Sigmoid colon (tissue), 7 donors: Measurements from ENCODE around the gene HIVEP3. TPM values are rescaled to one million over a fixed set of nuclear protein-coding genes. Genes with fewer than 3 reads are reported as not detected.

Experiments used
- DNase-seq: peaks from one replicate; pipeline ENCODE4 v3.0.0-alpha.2; 2019
- H3K27ac ChIP-seq, 4 donors: fragments of 200-600 bp; sonication (generic); one replicate each; pipeline ENCODE4 v1.5.1; 2016 to 2019; ENCODE audit warnings: mild to moderate bottlenecking in 1 of 4
- H3K27me3 ChIP-seq, 3 donors: fragments of 200-600 bp; sonication (generic); one replicate each; pipeline ENCODE4 v1.5.1; 2019; ENCODE audit warnings: mild to moderate bottlenecking in 1 of 3
- H3K36me3 ChIP-seq, 4 donors: fragments of 200-600 bp; sonication (generic); one replicate each; pipeline ENCODE4 v1.5.1; 2016 to 2019
- H3K4me1 ChIP-seq, 4 donors: fragments of 200-600 bp; sonication (generic); one replicate each; pipeline ENCODE4 v1.5.1; 2017 to 2019
- H3K4me3 ChIP-seq, 4 donors: fragments of 200-600 bp; sonication (generic); one replicate each; pipeline ENCODE4 v1.5.1; 2017 to 2019; ENCODE audit warnings: mild to moderate bottlenecking in 2 of 4, moderate library complexity in 1 of 4
- H3K9me3 ChIP-seq, 4 donors: fragments of 200-600 bp in 3 of 4; sonication (generic) in 3 of 4; one replicate each; pipeline versions ENCODE4 v1.5.1 to v1.6.1; 2013 to 2019
- EP300 ChIP-seq, 4 donors: sonication (generic); formaldehyde crosslinking; IDR thresholded peaks; one replicate each; pipeline ENCODE4 v1.6.1; 2017; ENCODE audit warnings: antibody characterized with exemption in 4 of 4
- POLR2A ChIP-seq, 2 donors: fragments of 450-650 bp; IDR thresholded peaks; one replicate each; pipeline ENCODE4 v1.6.1; 2016; ENCODE audit warnings: antibody characterized with exemption in 2 of 2, mild to moderate bottlenecking in 2 of 2, moderate library complexity in 2 of 2
- POLR2AphosphoS5 ChIP-seq, 4 donors: sonication (generic); formaldehyde crosslinking; IDR thresholded peaks; one replicate each; pipeline ENCODE4 v1.6.1; 2017; ENCODE audit warnings: antibody characterized with exemption in 4 of 4
- WGBS, 2 donors: extraction: QIAGEN DNeasy Blood & Tissue Kit; methylation state at CpG; one replicate each; pipeline ENCODE4 v1.1.7; 2013; 5-methylcytosine and 5-hydroxymethylcytosine counted together
- intact Hi-C: fragments of 100-400 bp; cut with DNase I; formaldehyde crosslinking; loops from one replicate; pipeline ENCODE4 v1.15.1; 2023
- polyA plus RNA-seq, 3 donors: library from polyadenylated mRNA; stranded (reverse); fragments of 200-250 nt; gene quantifications; one replicate each; pipeline ENCODE4 v1.2.3, GENCODE V29; 2013
- total RNA-seq, 4 donors: library from RNA; depleted of rRNA; stranded (reverse); fragments of >200 nt; gene quantifications; one replicate each; pipeline ENCODE4 v1.1.0, GENCODE V29; 2016
- TF ChIP-seq, protein P1 (sequence below), 4 experiments: fragments of 450-650 bp in 3 of 4; fragments of 200-600 bp in 1 of 4; IDR thresholded peaks; one replicate each; pipeline ENCODE4 v1.5.1; 2016 to 2019; ENCODE audit warnings: antibody characterized with exemption in 4 of 4, mild to moderate bottlenecking in 3 of 4, moderate library complexity in 2 of 4
- donor health status: healthy with polysubstance abuse.
- donor health status: Bipolar disorder and iron deficiency.
- donor health status: healthy.

HIVEP3 gene
- total and polyA plus RNA-seq, 7 donors, result 1.4 to 7.8 (median 3.2) TPM

DNA sequence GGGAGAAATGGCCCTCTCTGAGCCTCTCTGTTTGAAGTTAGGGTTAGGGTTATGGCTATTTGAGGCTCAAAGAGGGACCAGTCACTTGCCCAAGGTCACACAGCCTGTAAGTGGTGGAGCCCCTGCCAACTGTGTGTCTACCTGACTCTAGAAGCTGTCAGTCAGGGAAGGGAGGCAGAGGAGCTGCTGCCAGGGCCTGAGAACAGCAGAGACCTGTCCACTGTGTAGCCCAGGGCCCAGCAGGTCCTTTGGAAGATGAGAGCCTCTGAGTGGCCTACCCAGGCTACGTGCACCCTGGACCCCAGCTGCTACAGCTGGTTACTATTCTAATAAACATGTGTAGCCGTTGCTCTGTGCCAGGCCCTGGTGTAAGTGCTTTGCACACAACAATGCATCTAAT is 419.1 kb downstream of the HIVEP3 start:
- DNase-seq, result no peak
- WGBS, 2 donors, result 56 to 79% methylated on average over 2 of the region's 2 CpGs
- TF ChIP-seq EP300 (IDR thresholded peaks at IDR 0.05) (no peak), POLR2A (IDR thresholded peaks at IDR 0.05) (no peak), POLR2AphosphoS5 (IDR thresholded peaks at IDR 0.05) (no peak)
- TF ChIP-seq, protein P1, sequence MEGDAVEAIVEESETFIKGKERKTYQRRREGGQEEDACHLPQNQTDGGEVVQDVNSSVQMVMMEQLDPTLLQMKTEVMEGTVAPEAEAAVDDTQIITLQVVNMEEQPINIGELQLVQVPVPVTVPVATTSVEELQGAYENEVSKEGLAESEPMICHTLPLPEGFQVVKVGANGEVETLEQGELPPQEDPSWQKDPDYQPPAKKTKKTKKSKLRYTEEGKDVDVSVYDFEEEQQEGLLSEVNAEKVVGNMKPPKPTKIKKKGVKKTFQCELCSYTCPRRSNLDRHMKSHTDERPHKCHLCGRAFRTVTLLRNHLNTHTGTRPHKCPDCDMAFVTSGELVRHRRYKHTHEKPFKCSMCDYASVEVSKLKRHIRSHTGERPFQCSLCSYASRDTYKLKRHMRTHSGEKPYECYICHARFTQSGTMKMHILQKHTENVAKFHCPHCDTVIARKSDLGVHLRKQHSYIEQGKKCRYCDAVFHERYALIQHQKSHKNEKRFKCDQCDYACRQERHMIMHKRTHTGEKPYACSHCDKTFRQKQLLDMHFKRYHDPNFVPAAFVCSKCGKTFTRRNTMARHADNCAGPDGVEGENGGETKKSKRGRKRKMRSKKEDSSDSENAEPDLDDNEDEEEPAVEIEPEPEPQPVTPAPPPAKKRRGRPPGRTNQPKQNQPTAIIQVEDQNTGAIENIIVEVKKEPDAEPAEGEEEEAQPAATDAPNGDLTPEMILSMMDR (IDR thresholded peaks at IDR 0.05), result no peak
- Histone ChIP-seq H3K36me3 (no peaks in the 10 kb centered on the region), H3K27ac (peak overlapping the region; percentile 88 to 92 (median 90)), H3K27me3 (no peaks in the 10 kb centered on the region), H3K4me3 (no peak overlapping the region), H3K4me1 (peaks cover 0 to 61% (median 50%) of the 10 kb centered on the region in 4 donors), H3K9me3 (no peaks in the 10 kb centered on the region)
- intact Hi-C loops, result loop anchor here (5.0 kb wide), 2 partner anchors 67 to 117 kb away; no protein-coding TSS in a partner anchor

DNA sequence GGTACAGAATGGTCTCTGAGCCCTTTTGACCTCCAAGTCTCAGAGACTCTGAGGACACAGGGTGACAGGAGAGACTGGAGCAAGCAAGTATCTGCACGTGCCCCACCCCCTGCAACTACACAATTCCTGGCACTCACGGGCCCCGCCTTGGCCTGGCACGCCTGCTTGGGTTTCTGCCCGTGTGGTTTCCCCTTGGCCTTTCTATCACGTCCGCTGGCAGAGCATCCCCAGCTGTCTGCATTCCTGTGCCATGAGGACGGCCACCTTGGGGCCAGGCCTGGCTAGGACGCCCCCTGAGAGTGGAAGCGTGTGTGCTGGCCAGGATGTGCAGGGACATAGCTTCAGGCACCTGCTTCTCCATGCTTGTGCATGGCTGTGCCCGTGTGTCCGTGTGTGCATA is 419.9 kb downstream of the HIVEP3 start:
- intact Hi-C loops, result loop anchor here (5.0 kb wide), 2 partner anchors 67 to 117 kb away; no protein-coding TSS in a partner anchor
- H3K9me3 ChIP-seq, result no peaks in the 10 kb centered on the region
- H3K4me3 ChIP-seq, result no peak overlapping the region
- 21 to 63% methylated on average over 12 of the region's 12 CpGs for WGBS, 2 donors
- DNase-seq, result no peak
- peak in 2 of 4 donors; percentile 54 to 61 for TF ChIP-seq POLR2AphosphoS5 (IDR thresholded peaks at IDR 0.05)
- TF ChIP-seq, protein P1 (IDR thresholded peaks at IDR 0.05), result no peak
- no peak for TF ChIP-seq POLR2A (IDR thresholded peaks at IDR 0.05)
- TF ChIP-seq EP300 (IDR thresholded peaks at IDR 0.05), result peak in 1 of 4 donors; percentile 42
- H3K27me3 ChIP-seq, result no peaks in the 10 kb centered on the region
- H3K36me3 ChIP-seq, result no peaks in the 10 kb centered on the region
- peak overlapping the region; percentile 88 to 92 (median 90) for H3K27ac ChIP-seq
- H3K4me1 ChIP-seq, result peaks cover 0 to 62% (median 51%) of the 10 kb centered on the region in 4 donors

DNA sequence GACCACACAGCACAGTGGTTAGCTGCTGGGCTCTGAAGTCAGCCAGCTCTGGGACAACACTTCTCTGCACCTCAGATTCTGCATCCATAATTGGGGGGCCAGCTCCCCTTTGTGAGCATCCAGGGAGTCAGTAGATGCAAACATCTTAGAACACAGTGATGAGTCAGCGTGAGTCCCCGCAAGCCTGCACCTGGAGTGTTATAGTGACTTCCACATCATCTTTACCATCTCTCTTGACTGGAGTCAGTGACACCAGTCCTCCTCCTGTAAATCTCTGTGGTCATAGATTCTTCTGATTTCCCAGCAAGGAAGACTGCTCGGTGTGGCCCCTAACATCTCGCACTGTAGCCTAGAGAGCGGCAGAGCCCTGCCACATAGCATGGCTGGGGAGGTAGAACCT is 420.3 kb downstream of the HIVEP3 start:
- Histone ChIP-seq H3K27me3 (no peaks in the 10 kb centered on the region), H3K9me3 (no peaks in the 10 kb centered on the region), H3K4me1 (peaks cover 0 to 62% (median 51%) of the 10 kb centered on the region in 4 donors), H3K27ac (peak overlapping the region; percentile 88 to 92 (median 90)), H3K36me3 (no peaks in the 10 kb centered on the region), H3K4me3 (no peak overlapping the region)
- DNase-seq, result no peak
- intact Hi-C loops, result loop anchor here (5.0 kb wide), 2 partner anchors 66 to 116 kb away; no protein-coding TSS in a partner anchor
- TF ChIP-seq POLR2A (IDR thresholded peaks at IDR 0.05) (no peak), POLR2AphosphoS5 (IDR thresholded peaks at IDR 0.05) (no peak), EP300 (IDR thresholded peaks at IDR 0.05) (no peak)
- TF ChIP-seq, protein P1 (IDR thresholded peaks at IDR 0.05), result no peak
- 78 to 87% methylated on average over 5 of the region's 5 CpGs for WGBS, 2 donors

DNA sequence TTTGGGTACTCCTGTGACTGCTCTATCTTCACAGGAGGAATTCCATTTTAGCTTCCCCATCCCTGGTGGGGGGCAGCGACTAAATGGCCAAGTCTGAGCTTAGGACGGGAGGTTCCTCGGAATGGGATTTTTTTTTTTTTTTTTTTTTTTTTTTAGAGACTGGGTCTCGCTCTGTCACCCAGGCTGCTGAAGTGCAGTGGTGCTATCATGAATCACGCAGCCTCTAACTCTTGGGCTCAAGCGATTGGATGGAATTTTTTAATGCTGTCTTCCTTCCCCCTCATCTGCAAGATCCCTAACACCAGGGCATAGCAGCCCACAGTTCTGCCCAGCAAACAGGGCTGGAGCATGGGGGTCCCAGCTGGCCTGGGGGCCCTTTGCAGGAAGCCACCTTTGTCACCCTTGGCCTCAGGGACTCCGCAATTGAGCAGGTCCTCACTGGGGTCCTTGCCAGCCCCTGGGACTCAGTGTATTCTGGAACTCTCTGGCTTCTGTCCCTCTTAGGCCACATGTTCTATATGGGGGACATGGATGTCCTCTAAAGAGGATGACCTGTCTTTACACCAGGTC is 421.2 kb downstream of the HIVEP3 start:
- TF ChIP-seq EP300 (IDR thresholded peaks at IDR 0.05), result no peak
- TF ChIP-seq POLR2AphosphoS5 (IDR thresholded peaks at IDR 0.05), result no peak
- no peak for TF ChIP-seq POLR2A (IDR thresholded peaks at IDR 0.05)
- no peak for DNase-seq
- 92 to 94% methylated on average over 7 of the region's 7 CpGs for WGBS, 2 donors
- Histone ChIP-seq H3K4me3 (no peak overlapping the region), H3K27me3 (no peaks in the 10 kb centered on the region), H3K27ac (peak overlapping the region; percentile 88 to 92 (median 90)), H3K4me1 (peaks cover 0 to 62% (median 51%) of the 10 kb centered on the region in 4 donors), H3K36me3 (no peaks in the 10 kb centered on the region), H3K9me3 (no peaks in the 10 kb centered on the region)
- intact Hi-C loops, result loop anchor here (5.0 kb wide), 2 partner anchors 65 to 115 kb away; no protein-coding TSS in a partner anchor

DNA sequence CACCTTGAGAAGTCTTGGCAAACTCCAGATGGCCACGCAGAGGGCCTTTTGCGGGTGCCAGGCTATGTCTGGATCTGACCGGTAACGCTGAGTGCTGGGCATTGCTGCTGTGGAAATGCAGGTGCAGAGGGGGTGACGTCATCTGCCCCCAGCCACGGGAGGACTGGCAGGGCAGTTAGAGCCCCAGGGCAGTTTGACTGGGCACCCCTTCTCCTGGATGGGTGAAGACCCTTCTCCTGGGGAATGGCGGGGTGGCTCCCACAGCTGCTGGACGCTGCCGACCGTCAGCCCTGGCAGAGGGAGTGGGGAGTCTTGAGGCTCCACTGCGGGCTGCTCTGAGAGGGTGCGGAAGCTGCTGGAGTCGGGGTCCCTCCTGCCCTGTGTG is 421.7 kb downstream of the HIVEP3 start:
- no peak overlapping the region for H3K4me3 ChIP-seq
- H3K27me3 ChIP-seq, result no peaks in the 10 kb centered on the region
- no peak for TF ChIP-seq POLR2A (IDR thresholded peaks at IDR 0.05)
- TF ChIP-seq POLR2AphosphoS5 (IDR thresholded peaks at IDR 0.05), result peak in 1 of 4 donors; percentile 34
- TF ChIP-seq EP300 (IDR thresholded peaks at IDR 0.05), result no peak
- H3K36me3 ChIP-seq, result no peaks in the 10 kb centered on the region
- peak overlapping the region; percentile 88 to 92 (median 90) for H3K27ac ChIP-seq
- intact Hi-C loops, result loop anchor here (5.0 kb wide), 2 partner anchors 65 to 115 kb away; no protein-coding TSS in a partner anchor
- H3K9me3 ChIP-seq, result no peaks in the 10 kb centered on the region
- peaks cover 0 to 62% (median 51%) of the 10 kb centered on the region in 4 donors for H3K4me1 ChIP-seq
- 75 to 90% methylated on average over 13 of the region's 13 CpGs for WGBS, 2 donors
- DNase-seq, result no peak
